RPMI7951 (cell line): ENCODE results near the gene TTLL11. TPM values are rescaled to one million over a fixed set of nuclear protein-coding genes. Genes with fewer than 3 reads are reported as not detected.
A peak's percentile ranks its signal among the peaks of the same experiment; 100 is the strongest.

Experiments used
- DNase-seq: peaks from one replicate; pipeline ENCODE4 v3.0.0-alpha.2; 2012; ENCODE audit warnings: low read depth
- total RNA-seq: library from RNA; depleted of rRNA; stranded (reverse); fragments of >200 nt; shearing (Covaris generic); gene quantifications from 2 replicates; pipeline ENCODE4 v1.2.3, GENCODE V29; 2014

Gene TTLL11
- total RNA-seq, 1 experiment from 2014 or later = 0.60 TPM

GRCh38 chr9:121975801-121976277 lies 117.3 kb downstream of the TTLL11 start:
- DNase-seq = no peak

DNA sequence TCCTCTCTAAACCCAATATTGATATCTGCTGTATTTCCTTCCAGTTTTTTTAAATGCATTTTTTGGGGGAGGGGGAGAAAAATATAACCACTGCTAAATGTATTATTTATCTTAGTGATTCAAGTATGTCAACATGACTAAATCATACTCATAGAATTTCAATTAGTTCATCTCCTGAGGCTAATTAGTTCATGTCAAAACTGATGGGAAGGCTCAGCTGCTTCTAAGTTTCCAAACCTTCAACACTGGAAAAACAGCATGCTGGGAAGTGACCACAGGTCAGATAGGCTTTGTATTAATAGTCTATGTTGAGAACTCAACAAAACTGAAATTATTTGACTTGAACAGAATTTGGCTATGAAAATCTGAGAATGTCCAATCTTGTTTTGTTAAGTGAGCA lies 118.7 kb downstream of the TTLL11 start:
- DNase-seq = no peak

GRCh38 chr9:121972501-121972981 lies 120.6 kb downstream of the TTLL11 start:
- DNase-seq = peak; percentile 87

GRCh38 chr9:121968056-121968455 lies 125.1 kb downstream of the TTLL11 start:
- no peak for DNase-seq

- DNase-seq = no peak
Observed at GRCh38 chr9:121966706-121967105, 126.4 kb downstream of the TTLL11 start.

- DNase-seq = peak; percentile 10
Observed at GRCh38 chr9:121963528-121963995, 129.5 kb downstream of the TTLL11 start.

DNA sequence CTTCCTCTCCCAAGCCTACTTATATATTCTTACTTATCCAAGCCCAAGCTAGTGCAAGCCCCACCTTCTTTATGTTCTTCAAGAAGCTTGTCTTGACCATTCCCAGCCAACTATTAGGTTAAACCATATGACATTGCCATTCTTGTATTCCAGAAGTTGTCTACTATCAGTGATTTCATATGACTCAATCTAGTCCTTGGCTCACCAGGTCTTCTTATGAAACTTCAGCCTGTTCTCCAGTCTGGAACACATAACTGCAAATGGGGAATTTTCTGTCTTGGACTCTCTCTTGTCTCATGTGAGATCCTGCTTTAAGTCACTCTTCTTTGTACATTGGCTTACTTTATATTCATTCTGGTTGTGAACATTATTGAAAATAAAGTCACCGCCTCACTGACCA lies 130.7 kb downstream of the TTLL11 start:
- DNase-seq = no peak

DNA sequence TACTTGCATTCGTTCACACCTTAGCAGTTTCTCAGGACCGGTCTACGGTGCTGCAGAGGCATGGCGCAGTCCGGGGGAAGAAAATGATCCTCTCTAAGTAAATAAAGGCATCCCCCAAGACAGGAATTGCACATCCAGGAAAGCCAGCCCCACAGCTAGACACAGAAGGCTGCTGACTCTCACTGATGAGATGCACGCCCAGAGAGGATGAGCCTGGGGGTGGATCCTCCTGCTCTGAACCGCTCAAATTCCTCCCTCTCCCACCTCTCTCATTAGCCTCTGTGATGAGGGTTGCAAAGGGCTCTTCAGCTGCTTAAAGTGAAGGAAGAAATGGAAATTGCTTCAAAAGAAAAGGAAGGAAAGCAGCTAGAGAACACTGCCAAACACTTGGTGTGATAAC lies 132.4 kb downstream of the TTLL11 start:
- DNase-seq = no peak

GRCh38 chr9:121958530-121958929 lies 134.6 kb downstream of the TTLL11 start:
- peak; percentile 54 for DNase-seq

GRCh38 chr9:121956808-121957207 lies 136.3 kb downstream of the TTLL11 start:
- DNase-seq = no peak

DNA sequence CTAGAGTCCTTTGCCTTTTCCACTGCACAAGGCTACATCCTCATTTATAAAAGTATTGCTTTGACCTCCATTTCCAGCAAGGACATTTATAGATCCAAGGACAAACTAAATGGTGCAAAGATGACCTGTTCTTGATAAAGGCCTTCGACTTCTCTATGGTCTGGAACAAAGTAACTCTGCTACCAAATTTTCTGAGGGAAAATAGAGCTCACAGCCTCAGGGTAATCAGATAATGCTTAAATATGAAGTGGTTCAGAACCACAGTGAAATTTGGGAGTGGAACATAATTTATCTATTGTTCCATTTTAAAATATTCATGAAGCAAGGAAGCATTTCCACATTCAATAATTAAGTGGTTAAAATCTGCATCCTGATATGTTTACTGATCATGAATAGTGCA lies 137.5 kb downstream of the TTLL11 start:
- DNase-seq = peak; percentile 31

GRCh38 chr9:121954477-121955140 lies 138.5 kb downstream of the TTLL11 start:
- peak; percentile 75 for DNase-seq

- DNase-seq = no peak
Observed at GRCh38 chr9:121952611-121953010, 140.5 kb downstream of the TTLL11 start.

DNA sequence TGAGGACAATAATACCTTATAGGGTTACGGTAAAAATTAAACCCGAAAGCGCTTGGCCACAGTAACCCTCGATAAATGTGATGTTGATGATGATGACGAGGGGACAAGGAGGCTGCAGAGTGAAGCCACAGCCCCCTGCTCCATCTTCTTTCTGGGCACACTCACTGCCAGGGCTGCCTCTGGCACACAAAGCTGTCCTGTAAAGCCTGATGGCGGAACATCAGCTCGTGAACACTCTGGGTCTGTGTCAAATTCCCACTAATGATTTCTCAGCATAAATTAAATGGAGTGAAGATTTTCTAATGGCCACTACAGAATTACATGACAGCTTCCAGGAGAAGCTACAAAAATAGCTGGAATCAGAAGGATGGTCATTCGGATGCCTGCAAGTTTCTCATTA lies 142.2 kb downstream of the TTLL11 start:
- DNase-seq = no peak

DNA sequence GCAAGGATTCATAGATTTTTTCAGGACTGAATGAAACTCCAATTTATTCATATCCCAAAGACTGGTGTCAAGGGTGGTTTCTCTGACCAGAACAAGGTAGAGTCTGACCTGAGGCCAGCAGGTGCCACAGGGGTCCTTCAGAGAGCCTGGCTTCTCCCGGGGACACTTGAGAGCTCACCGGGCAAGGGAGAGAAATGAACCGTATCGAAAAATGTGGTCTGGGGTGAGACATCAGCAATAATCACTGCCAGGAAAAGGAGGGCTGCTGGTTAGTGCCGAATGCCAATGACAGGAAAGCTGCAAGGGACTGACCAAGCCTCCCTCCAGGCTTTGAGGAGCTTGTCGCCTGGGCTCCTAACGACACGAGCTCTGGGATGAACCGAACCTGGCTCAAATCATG lies 142.7 kb downstream of the TTLL11 start:
- no peak for DNase-seq

DNA sequence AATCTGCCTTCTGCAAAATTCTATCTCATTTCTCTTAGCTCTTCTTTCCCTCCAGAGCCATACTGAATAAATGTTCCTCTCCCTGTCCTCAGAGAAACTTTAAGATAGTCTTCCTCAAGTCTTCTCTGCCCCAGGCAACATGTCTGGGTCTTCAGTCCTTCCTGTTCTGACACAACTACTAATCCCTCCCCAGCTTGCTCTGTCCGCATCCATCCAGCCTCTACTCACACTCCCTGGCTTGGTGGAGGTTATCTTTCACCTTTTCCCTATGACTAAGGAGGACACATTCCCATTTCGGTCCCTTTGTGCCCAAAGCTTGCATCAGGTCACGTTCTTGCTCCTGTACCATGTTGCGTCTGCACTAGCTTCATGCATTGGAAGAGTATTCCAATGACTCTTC lies 143.3 kb downstream of the TTLL11 start:
- DNase-seq = peak; percentile 10

GRCh38 chr9:121949364-121949763 lies 143.7 kb downstream of the TTLL11 start:
- DNase-seq = peak; percentile 46

DNA sequence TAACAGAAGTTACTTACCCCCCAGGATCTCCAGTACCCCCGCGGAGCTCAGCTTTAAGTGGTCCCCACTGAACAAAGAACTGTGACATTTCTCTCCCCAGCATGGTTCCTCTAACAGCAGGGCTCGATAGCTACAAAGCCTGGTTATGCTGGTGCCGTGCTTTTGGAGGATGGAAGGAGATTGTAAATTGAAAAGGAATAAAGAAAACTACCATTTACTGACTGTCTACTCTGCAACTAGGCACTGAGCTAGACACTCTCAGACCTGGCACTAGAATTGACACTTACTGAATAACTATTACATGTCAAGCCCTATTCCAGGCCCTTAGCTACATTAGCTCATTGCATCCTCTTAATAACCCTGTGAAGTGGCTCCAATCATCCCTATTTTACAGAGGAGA lies 145.3 kb downstream of the TTLL11 start:
- DNase-seq = no peak

DNA sequence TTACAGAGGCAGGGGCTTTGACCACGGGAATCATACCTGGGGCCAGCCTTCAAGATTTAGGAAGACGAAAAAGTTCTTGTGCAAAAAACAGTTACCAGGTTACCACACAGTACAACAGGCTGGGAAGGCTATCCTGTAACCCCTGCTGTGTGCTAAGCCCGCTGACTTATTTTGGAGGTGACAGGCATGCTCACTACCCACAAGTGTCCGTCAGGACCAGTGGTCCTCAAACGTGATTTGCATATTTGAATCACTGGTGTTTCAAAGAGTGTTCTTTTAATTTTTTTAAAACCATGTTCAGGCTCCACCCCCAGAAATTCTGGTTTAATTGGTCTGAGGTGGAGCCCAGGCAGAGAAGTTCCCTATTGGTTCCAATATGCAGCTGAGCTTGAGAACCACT lies 146.6 kb downstream of the TTLL11 start:
- no peak for DNase-seq

- peak; percentile 54 for DNase-seq
Observed at GRCh38 chr9:121945849-121946248, 147.3 kb downstream of the TTLL11 start.

GRCh38 chr9:121945281-121945680 lies 147.8 kb downstream of the TTLL11 start:
- peak; percentile 10 for DNase-seq

- DNase-seq = peak; percentile 56
Observed at GRCh38 chr9:121944711-121945191, 148.4 kb downstream of the TTLL11 start.

DNA sequence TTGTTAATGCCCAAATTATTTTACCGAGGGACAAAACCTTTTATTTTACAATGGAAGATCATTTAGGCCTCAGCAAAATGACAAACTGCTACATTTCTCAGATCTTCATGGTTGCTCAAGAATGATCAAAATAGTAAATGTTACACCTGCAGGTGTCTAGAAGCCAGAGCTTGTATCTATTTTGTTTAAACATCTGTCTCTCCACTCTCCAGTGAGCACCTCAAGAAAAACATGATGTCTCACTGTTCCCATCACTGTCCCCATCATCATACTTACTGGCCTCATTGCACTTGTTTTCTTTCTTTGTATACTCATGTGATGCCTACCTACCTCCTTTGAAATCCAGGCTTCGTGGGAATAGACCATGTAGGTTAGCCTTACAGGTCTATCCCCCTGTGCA lies 149.6 kb downstream of the TTLL11 start:
- no peak for DNase-seq
